GM12892 (cell line): ENCODE results near the gene RASSF4.

Source experiments
- DNase-seq: peaks from one replicate; pipeline ENCODE4 v3.0.0; 2011; ENCODE audit not compliant: insufficient read length
- FAIRE-seq: peaks from 2 replicates; lab custom pipeline; 2011; peaks lifted over from hg19 to GRCh38; lab: Jason Lieb, UNC
- POLR2A ChIP-seq: IDR thresholded peaks from 2 replicates; pipeline ENCODE4 v1.6.1; 2011; ENCODE audit warnings: low read depth, low read length, control low read depth
- POLR2AphosphoS5 ChIP-seq: IDR thresholded peaks from 2 replicates; pipeline ENCODE4 v1.6.1; 2011; ENCODE audit warnings: low read depth, low read length, control low read depth
- TAF1 ChIP-seq: IDR thresholded peaks from 2 replicates; pipeline ENCODE4 v1.6.1; 2011; ENCODE audit warnings: low read depth, mild to moderate bottlenecking, control low read depth, low read length, borderline replicate concordance

RASSF4 gene

GRCh38 chr10:44981172-44982113 is 21.8 kb downstream of the RASSF4 start:
- TF ChIP-seq POLR2A = no peak
- TF ChIP-seq POLR2AphosphoS5 = no peak
- no peak for TF ChIP-seq TAF1
- FAIRE-seq = peak; percentile 76
- DNase-seq = no peak

GRCh38 chr10:44982114-44982460 is 22.5 kb downstream of the RASSF4 start:
- TF ChIP-seq TAF1 (no peak), POLR2AphosphoS5 (no peak), POLR2A (no peak)
- DNase-seq = no peak
- FAIRE-seq = no peak

- no peak for TF ChIP-seq TAF1
- DNase-seq = no peak
- no peak for FAIRE-seq
Measured at GRCh38 chr10:44982496-44982895, 22.9 kb downstream of the RASSF4 start.

GRCh38 chr10:44983066-44983894 is 23.7 kb downstream of the RASSF4 start:
- no peak for TF ChIP-seq POLR2AphosphoS5
- TF ChIP-seq TAF1 = no peak
- no peak for TF ChIP-seq POLR2A
- FAIRE-seq (no peak), DNase-seq (no peak)

- FAIRE-seq = no peak
- no peak for DNase-seq
- TF ChIP-seq POLR2AphosphoS5 (no peak), POLR2A (no peak), TAF1 (no peak)
Measured at GRCh38 chr10:44983895-44984278, 24.3 kb downstream of the RASSF4 start.

GRCh38 chr10:44984671-44985101 is 25.1 kb downstream of the RASSF4 start:
- TF ChIP-seq POLR2AphosphoS5 (no peak), POLR2A (no peak), TAF1 (no peak)
- no peak for FAIRE-seq
- DNase-seq = no peak

GRCh38 chr10:44985175-44985681 is 25.6 kb downstream of the RASSF4 start:
- no peak for DNase-seq
- TF ChIP-seq POLR2AphosphoS5 = no peak
- no peak for TF ChIP-seq POLR2A
- TF ChIP-seq TAF1 = no peak
- FAIRE-seq = no peak

GRCh38 chr10:44986179-44986578 is 26.6 kb downstream of the RASSF4 start:
- FAIRE-seq = no peak
- no peak for TF ChIP-seq POLR2AphosphoS5
- TF ChIP-seq POLR2A = no peak
- TF ChIP-seq TAF1 = no peak
- no peak for DNase-seq

- FAIRE-seq = no peak
- TF ChIP-seq POLR2A (no peak), POLR2AphosphoS5 (no peak), TAF1 (no peak)
- no peak for DNase-seq
Measured at GRCh38 chr10:44986670-44987069, 27.1 kb downstream of the RASSF4 start.

GRCh38 chr10:44988957-44989585 is 29.5 kb downstream of the RASSF4 start:
- no peak for FAIRE-seq
- no peak for DNase-seq
- TF ChIP-seq TAF1 = no peak
